MM.1S (cell line): ENCODE measurements around the gene IFT20.
A peak's percentile ranks its signal among the peaks of the same experiment; 100 is the strongest.

ENCODE experiments used
- DNase-seq: peaks from one replicate; pipeline ENCODE4 v3.0.0-alpha.2; 2015
- H2AFZ ChIP-seq: fragments of 300-600 bp; sonication (generic); 2 replicates; pipeline ENCODE4 v1.6.0; 2016; ENCODE audit warnings: antibody characterized with exemption, low read length
- H3F3A ChIP-seq: fragments of 300-600 bp; sonication (generic); 2 replicates; pipeline ENCODE4 v1.6.1; 2016; ENCODE audit warnings: mild to moderate bottlenecking, antibody characterized with exemption, low read length, moderate library complexity, mixed read lengths; ENCODE audit not compliant: insufficient read depth
- H3K27ac ChIP-seq: fragments of 300-600 bp; sonication (generic); 2 replicates; pipeline ENCODE4 v1.5.1; 2016; ENCODE audit warnings: mild to moderate bottlenecking, low read length
- H3K27me3 ChIP-seq: fragments of 300-600 bp; sonication (generic); replicated peaks from 2 replicates; pipeline ENCODE4 v1.6.0; 2016; ENCODE audit warnings: low read length; ENCODE audit not compliant: insufficient read depth
- H3K36me3 ChIP-seq: fragments of 300-600 bp; sonication (generic); replicated peaks from 2 replicates; pipeline ENCODE4 v1.6.1; 2016; ENCODE audit warnings: mild to moderate bottlenecking, low read length, mixed read lengths; ENCODE audit not compliant: insufficient read depth
- H3K4me1 ChIP-seq: fragments of 300-600 bp; sonication (generic); 2 replicates; pipeline ENCODE4 v1.6.1; 2016; ENCODE audit warnings: low read length, mixed read lengths
- H3K4me2 ChIP-seq: fragments of 300-600 bp; sonication (generic); 2 replicates; pipeline ENCODE4 v1.6.0; 2016; ENCODE audit warnings: low read depth, low read length
- H3K4me3 ChIP-seq: fragments of 300-600 bp; sonication (generic); 2 replicates; pipeline ENCODE4 v1.5.1; 2016; ENCODE audit warnings: low read length, mixed read lengths
- H3K79me2 ChIP-seq: fragments of 300-600 bp; sonication (generic); 2 replicates; pipeline ENCODE4 v1.6.1; 2016; ENCODE audit warnings: mixed run types, low read length, mixed read lengths
- H3K9ac ChIP-seq: fragments of 300-600 bp; sonication (generic); 2 replicates; pipeline ENCODE4 v1.6.1; 2016; ENCODE audit warnings: low read length, mixed read lengths
- H3K9me2 ChIP-seq: fragments of 300-600 bp; sonication (generic); replicated peaks from 2 replicates; pipeline ENCODE4 v1.6.1; 2016; ENCODE audit warnings: mild to moderate bottlenecking, low read length, mixed read lengths; ENCODE audit not compliant: insufficient read depth
- H3K9me3 ChIP-seq: fragments of 300-600 bp; sonication (generic); replicated peaks from 2 replicates; pipeline ENCODE4 v1.6.1; 2016; ENCODE audit warnings: mild to moderate bottlenecking, low read length, mixed read lengths; ENCODE audit not compliant: insufficient read depth
- H4K20me1 ChIP-seq: fragments of 300-600 bp; sonication (generic); 2 replicates; pipeline ENCODE4 v1.6.1; 2016; ENCODE audit warnings: mild to moderate bottlenecking, low read length, moderate library complexity, mixed read lengths; ENCODE audit not compliant: insufficient read depth
- CTCF ChIP-seq: fragments of 300-600 bp; sonication (generic); IDR thresholded peaks from 2 replicates; pipeline ENCODE4 v1.5.1; 2016; ENCODE audit warnings: antibody characterized with exemption, low read length, mixed read lengths
- EZH2 ChIP-seq: fragments of 300-600 bp; sonication (generic); optimal IDR thresholded peaks from 2 replicates; pipeline ENCODE3; 2017; ENCODE audit warnings: low read depth, mild to moderate bottlenecking, antibody characterized with exemption, low read length, mixed read lengths
- EZH2phosphoT487 ChIP-seq: fragments of 300-600 bp; sonication (generic); IDR thresholded peaks from 2 replicates; pipeline ENCODE4 v1.6.1; 2018; ENCODE audit warnings: antibody characterized with exemption, low read length

The IFT20 gene

GRCh38 chr17:28319598-28319935, 15.7 kb downstream of the IFT20 start:
- Histone ChIP-seq H2AFZ (peak overlapping the region; percentile 80), H3K4me1 (peaks cover 4% of the 10 kb centered on the region; the same call in 1 of the 2 replicates), H3K27ac (peak overlapping the region; percentile 41), H3K4me3 (peak overlapping the region; percentile 91), H3K9me3 (no peaks in the 10 kb centered on the region), H3K79me2 (peaks cover 56% of the 10 kb centered on the region), H3K9me2 (no peaks in the 10 kb centered on the region), H3K4me2 (peak overlapping the region; percentile 98), H3F3A (no peaks in the 10 kb centered on the region), H3K27me3 (no peaks in the 10 kb centered on the region), H3K36me3 (no peaks in the 10 kb centered on the region; the same call in 1 of the 2 replicates), H3K9ac (peak overlapping the region; percentile 82), H4K20me1 (no peaks in the 10 kb centered on the region)
- TF ChIP-seq EZH2phosphoT487, result no peak
- no peak for TF ChIP-seq EZH2
- no peak for TF ChIP-seq CTCF
- no peak for DNase-seq

- H3K4me2 ChIP-seq, result peak within 1 kb of the TSS; percentile 98
Measured at GRCh38 chr17:28318759-28319597, 16.3 kb downstream of the IFT20 start, which contains the start of gene TMEM97. TSS of gene TMEM97 (plus strand) at chr17:28319200. CDS start at chr17:28319240, 40 bp downstream.

GRCh38 chr17:28317966-28318758, 17.1 kb downstream of the IFT20 start:
- Histone ChIP-seq H3K27ac (no peak overlapping the region), H3K79me2 (peaks cover 42% of the 10 kb centered on the region), H3K9ac (peak overlapping the region; percentile 65), H3K4me2 (peak overlapping the region; percentile 98), H3K4me3 (peak overlapping the region; percentile 91), H3F3A (no peaks in the 10 kb centered on the region), H3K9me2 (no peaks in the 10 kb centered on the region), H3K36me3 (no peaks in the 10 kb centered on the region; the same call in 1 of the 2 replicates), H3K9me3 (no peaks in the 10 kb centered on the region), H2AFZ (peak overlapping the region; percentile 86), H4K20me1 (no peaks in the 10 kb centered on the region), H3K27me3 (no peaks in the 10 kb centered on the region), H3K4me1 (peaks cover 4% of the 10 kb centered on the region; the same call in 1 of the 2 replicates)
- DNase-seq, result no peak
- TF ChIP-seq CTCF, result peak; percentile 4; the same call in 1 of the 2 replicates
- TF ChIP-seq EZH2phosphoT487, result no peak

More at GRCh38 chr17:28318759-28319597, 16.3 kb downstream of the IFT20 start, which contains the start of gene TMEM97:
- Histone ChIP-seq H3K79me2 (peaks cover 50% of the 10 kb centered on the region), H3K4me3 (peak within 1 kb of the TSS; percentile 91), H2AFZ (peak within 1 kb of the TSS; percentile 86), H4K20me1 (no peaks in the 10 kb centered on the region), H3K9me2 (no peaks in the 10 kb centered on the region), H3K9me3 (no peaks in the 10 kb centered on the region), H3K27me3 (no peaks in the 10 kb centered on the region), H3K4me1 (peaks cover 4% of the 10 kb centered on the region; the same call in 1 of the 2 replicates), H3F3A (no peaks in the 10 kb centered on the region), H3K9ac (peak within 1 kb of the TSS; percentile 82), H3K27ac (peak within 1 kb of the TSS; percentile 41), H3K36me3 (no peaks in the 10 kb centered on the region; the same call in 1 of the 2 replicates)
- peak; percentile 99 for DNase-seq
- TF ChIP-seq EZH2, result no peak
- peak; percentile 10; the same call in 1 of the 2 replicates for TF ChIP-seq CTCF
